GM12873 (cell line): ENCODE data around the gene FMNL3.

Experiments
- TF ChIP-seq, protein P1 (sequence below): IDR thresholded peaks from 2 replicates; pipeline ENCODE4 v1.5.1; 2012; ENCODE audit warnings: low read depth, mild to moderate bottlenecking, moderate library complexity, low read length, control low read depth; ENCODE audit not compliant: insufficient read depth; ENCODE audit errors: missing control alignments

The FMNL3 gene

DNA sequence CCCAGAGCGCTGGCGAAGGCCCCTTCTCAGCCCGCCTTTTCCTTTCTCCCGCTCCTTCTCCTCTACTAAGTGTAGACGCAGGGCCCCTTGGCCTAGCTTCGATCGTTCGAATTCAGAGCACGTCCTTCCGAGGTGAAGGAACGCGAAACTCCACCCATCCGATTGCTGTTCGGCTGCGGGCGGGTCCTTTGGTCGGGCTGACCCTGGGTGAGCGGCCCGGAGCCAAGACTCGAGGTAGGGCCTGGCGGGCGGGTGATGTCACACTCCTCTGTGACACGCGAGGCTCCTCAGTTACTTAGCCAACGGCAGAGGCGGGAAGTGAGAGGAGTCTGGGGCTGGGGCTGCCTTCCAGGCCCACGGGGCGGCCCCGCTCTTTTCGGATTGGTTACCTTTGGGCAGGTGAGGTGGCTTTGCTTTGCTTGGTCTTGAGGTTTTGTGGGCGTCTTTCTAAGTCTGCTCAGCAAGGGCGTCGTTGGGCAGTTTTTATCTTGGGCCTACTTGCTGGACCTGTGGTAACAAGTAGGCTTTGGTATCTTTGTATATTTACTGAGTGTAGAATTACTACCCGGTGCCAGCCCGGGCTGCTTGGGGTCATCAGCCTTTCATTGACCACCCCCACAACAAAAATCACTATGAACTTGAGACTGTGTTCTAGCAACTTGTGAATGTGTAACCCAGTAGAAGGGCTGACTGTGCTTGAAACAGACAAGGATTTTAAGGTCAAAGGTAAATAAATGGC lies 34.8 kb upstream of the FMNL3 start:
- TF ChIP-seq, protein P1, sequence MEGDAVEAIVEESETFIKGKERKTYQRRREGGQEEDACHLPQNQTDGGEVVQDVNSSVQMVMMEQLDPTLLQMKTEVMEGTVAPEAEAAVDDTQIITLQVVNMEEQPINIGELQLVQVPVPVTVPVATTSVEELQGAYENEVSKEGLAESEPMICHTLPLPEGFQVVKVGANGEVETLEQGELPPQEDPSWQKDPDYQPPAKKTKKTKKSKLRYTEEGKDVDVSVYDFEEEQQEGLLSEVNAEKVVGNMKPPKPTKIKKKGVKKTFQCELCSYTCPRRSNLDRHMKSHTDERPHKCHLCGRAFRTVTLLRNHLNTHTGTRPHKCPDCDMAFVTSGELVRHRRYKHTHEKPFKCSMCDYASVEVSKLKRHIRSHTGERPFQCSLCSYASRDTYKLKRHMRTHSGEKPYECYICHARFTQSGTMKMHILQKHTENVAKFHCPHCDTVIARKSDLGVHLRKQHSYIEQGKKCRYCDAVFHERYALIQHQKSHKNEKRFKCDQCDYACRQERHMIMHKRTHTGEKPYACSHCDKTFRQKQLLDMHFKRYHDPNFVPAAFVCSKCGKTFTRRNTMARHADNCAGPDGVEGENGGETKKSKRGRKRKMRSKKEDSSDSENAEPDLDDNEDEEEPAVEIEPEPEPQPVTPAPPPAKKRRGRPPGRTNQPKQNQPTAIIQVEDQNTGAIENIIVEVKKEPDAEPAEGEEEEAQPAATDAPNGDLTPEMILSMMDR: no peak

DNA sequence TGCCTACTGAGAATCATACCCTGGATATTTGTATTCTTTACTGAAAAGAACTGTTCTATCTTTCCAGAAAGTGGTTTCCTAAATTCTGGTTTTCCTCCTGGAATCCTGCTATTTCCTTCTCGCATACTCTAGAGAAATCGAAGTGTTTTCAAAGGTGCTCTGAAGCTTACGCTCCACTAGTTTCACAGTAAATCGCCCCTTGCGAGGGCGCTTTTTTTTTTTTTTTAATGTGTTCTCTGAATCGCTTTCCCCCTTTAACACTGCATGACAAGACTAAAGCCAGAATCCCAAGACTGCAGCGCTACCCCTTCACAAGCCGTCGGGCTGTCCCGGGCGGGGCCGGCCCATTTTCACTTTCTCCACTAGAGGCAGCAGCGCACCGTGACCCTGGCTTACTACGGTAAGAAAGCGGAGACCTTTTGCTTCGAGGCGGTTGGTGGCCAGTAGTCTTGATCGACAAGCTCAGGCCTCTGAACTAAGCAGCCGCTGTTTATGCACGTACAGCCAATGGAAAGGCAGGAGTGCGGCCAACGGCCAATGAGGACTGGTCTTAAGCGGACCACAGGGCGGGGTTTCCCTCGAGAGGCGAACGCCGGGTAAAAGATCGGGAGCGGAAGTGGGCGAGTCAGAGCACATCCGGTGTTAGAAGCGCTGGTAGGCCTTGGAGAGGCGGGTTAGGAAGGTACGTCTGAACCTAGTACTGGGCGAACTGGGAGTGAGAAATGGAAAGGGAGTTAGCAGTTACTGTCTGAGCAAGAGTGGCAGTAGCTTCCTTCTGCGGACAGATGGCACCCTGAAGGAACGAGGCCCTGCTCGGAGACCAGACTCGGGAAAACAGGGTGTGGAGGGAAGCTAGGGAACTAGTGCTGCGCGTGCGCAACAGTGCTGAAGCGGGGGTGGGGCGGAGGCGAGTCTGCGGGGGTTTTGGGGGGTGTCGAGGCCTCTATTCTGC lies 34.0 kb upstream of the FMNL3 start, which contains the start of gene TMBIM6:
TMBIM6 (plus strand) TSS at position 628 of the 952 bp plus-strand sequence. CDS start 10,937 bp downstream, outside the sequence.
- TF ChIP-seq, protein P1: peak; percentile 92

DNA sequence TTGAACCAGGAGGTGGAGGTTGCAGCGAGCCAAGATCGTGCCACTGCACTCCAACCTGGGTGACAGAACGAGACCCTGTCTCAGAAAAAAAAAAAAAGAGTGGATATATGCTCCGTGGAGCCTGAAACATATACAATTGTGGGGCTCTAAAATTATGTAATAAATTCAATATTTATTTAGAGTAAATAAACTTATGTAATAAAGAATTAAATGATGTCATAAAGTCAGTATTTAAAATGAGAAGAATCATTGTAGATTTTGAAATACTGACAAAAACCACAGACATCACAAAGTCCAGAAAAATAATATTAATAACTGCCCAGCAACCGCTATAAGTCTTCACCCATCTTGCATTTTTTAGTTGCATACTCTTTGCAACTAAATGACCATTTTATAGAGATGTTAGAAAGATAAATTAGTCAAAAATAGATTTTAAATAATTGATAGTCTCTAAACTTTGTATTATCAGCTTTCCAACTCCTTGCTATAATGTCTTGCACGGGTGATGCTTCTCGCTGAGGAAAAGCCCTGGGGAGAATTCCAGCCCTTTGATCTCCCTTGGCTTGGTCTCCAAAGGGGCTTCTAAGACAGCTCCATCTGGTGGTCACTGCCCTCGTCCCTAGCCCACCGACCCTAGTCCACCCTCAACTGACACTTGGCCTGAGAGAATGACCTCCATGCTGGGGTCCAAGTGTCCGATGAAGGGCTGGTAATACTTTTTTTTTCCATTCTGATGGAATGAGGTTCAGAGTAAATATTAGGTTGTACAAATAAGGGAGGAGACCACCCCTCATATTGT lies 26.2 kb upstream of the FMNL3 start:
- TF ChIP-seq, protein P1: no peak

DNA sequence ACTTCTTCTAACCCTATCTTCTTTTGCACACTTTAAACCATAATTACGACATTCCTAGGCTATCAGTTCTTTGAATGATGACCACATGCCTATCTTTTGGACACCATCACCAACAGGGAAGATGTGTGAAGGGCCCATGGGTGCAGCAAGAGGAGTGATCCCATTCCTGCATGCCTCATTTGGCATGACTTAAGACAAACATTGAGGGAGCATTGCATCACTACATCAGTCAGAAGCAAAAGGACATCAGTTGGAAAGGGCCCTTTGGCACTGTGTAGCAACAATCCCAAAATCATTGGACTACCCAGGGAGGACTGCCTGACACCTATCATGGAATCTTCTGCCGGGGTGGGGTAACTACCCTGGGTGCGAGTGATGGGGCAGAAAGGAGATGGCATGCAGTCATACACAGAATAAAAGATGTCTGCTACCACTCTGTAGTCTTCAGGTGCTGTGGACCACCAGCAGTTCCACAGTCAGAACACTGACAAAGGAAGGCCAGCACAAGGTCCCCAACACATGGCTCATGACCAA lies 23.4 kb upstream of the FMNL3 start:
- TF ChIP-seq, protein P1: no peak

DNA sequence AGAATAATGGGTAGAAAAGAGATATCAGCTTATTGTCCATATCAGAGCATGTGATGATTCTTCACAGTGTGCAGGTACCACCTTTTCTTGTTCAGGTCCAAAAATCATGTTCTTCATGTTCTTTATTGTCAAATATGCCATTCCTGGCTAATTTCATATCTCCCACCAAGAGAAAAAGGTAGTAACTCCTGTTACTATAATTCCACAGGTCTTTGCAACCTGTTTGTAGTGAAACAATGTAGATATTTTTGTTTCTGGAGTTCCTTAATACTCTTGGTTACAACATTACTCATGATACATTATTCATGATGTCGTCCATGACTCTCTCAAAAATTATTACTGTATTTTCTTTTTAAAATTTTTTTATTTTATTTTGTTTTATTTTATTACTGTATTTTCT lies 22.8 kb upstream of the FMNL3 start:
- TF ChIP-seq, protein P1: no peak

DNA sequence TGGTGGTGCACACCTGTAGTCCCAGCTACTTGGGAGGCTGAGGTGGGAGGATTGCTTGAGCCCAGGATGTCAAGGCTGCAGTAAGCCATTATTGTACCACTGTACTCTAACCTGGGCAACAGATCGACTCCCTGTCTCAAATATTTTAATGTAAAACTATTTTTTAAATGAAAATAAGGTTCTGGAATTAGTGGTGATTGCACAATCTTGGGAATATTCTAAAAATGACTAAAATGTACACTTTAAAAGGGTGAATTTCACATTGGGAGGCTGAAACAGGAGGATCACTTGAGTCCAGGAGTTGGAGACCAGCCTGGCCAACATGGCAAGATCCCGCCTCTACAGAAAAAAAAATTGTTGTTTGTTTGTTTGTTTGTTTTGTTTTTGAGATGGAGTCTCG lies 21.2 kb upstream of the FMNL3 start:
- TF ChIP-seq, protein P1: no peak
